Stimulated activated memory B cell treated with anti-CD40 and anti-IgM and Interleukin-4, amounts not matched to agents 10 μg/mL and 1 μg/mL and 100 μg/mL, for 72 hours (primary cell): ENCODE results near the gene OR10G7.
"Not testable (repeated sequence)": the region's sequence is repeated elsewhere in the genome, so short reads cannot be mapped to it uniquely, and the experiment has no call there.

ENCODE experiments used
- ATAC-seq: fragments of 150-1000 bp; cut with Tn5 transposase; 2 replicates; pipeline ENCODE4 v1.10.0; 2021
- H3K27ac Mint-ChIP-seq: one replicate; pipeline ENCODE4 v1.8.0; 2022; ENCODE audit warnings: mild to moderate bottlenecking, mixed read lengths
- H3K27me3 Mint-ChIP-seq: one replicate; pipeline ENCODE4 v1.8.0; 2022; ENCODE audit warnings: mixed read lengths
- H3K36me3 Mint-ChIP-seq: one replicate; pipeline ENCODE4 v1.8.0; 2022; ENCODE audit warnings: mixed read lengths
- H3K4me1 Mint-ChIP-seq: one replicate; pipeline ENCODE4 v1.8.0; 2022; ENCODE audit warnings: mixed read lengths
- H3K4me3 Mint-ChIP-seq: one replicate; pipeline ENCODE4 v1.8.0; 2022; ENCODE audit warnings: mild to moderate bottlenecking, moderate library complexity, mixed read lengths
- H3K9me3 Mint-ChIP-seq: one replicate; pipeline ENCODE4 v1.8.0; 2022; ENCODE audit warnings: mixed read lengths

Gene OR10G7

DNA sequence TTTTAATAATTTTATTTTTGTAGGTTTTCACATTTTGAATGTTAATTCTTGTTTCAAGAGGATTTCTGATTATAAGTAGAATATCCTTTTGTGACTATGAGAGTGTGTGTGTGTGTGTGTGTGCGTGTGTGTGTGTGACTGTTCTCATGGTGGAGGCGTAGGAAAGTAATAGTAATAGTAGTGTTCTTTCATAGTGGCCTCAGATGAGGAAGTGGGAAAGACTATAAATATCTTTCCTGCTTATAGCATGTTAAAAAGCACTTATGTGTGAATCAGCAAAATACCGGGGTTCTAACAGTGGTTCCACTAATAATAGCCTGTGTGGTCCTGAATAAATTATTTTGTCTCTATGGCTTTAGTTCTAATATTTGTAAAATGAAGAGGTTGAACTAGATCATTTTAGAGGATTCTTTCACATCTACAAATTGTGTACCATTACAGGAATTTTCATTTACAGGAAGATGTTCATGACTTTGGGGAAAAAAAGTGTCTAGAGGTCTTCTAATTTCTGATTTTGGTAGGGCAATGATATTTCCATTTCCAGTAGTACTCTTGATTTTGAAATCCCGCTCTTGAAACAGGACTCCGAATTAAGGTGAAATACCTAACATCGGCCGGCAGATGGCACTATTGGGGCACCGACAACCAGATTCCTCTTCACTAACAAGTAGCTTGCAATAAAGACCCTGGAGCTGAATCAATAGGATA, 29.9 kb upstream of the OR10G7 start:
- peaks cover 23% of the 10 kb centered on the region for H3K4me1 Mint-ChIP-seq
- H3K36me3 Mint-ChIP-seq = no peaks in the 10 kb centered on the region
- H3K27ac Mint-ChIP-seq = peak overlapping the region; percentile 86
- H3K9me3 Mint-ChIP-seq = no peaks in the 10 kb centered on the region
- H3K27me3 Mint-ChIP-seq = peaks cover 56% of the 10 kb centered on the region
- peak; percentile 83 for ATAC-seq
- H3K4me3 Mint-ChIP-seq = peak overlapping the region; percentile 61

- H3K4me3 Mint-ChIP-seq = peak overlapping the region; percentile 10
- no peaks in the 10 kb centered on the region for H3K9me3 Mint-ChIP-seq
- H3K27me3 Mint-ChIP-seq = peaks cover 48% of the 10 kb centered on the region
- no peaks in the 10 kb centered on the region for H3K36me3 Mint-ChIP-seq
- peaks cover 22% of the 10 kb centered on the region for H3K4me1 Mint-ChIP-seq
- peak; percentile 79 for ATAC-seq
- H3K27ac Mint-ChIP-seq = no peak overlapping the region
Observed at GRCh38 chr11:124069429-124070401, 28.6 kb upstream of the OR10G7 start.

GRCh38 chr11:124068601-124069110, 27.5 kb upstream of the OR10G7 start:
- Mint-ChIP-seq H3K9me3 (no peaks in the 10 kb centered on the region), H3K27me3 (peaks cover 48% of the 10 kb centered on the region), H3K27ac (no peak overlapping the region), H3K4me1 (peaks cover 22% of the 10 kb centered on the region), H3K4me3 (no peak overlapping the region), H3K36me3 (no peaks in the 10 kb centered on the region)
- ATAC-seq = no peak

GRCh38 chr11:124052966-124053365, 11.8 kb upstream of the OR10G7 start:
- Mint-ChIP-seq H3K27ac (no peak overlapping the region), H3K36me3 (no peaks in the 10 kb centered on the region), H3K4me3 (no peak overlapping the region), H3K27me3 (no peaks in the 10 kb centered on the region), H3K4me1 (no peaks in the 10 kb centered on the region), H3K9me3 (no peaks in the 10 kb centered on the region)
- no peak for ATAC-seq

- no peak for ATAC-seq
- Mint-ChIP-seq H3K27me3 (no peaks in the 10 kb centered on the region), H3K36me3 (no peaks in the 10 kb centered on the region), H3K4me1 (no peaks in the 10 kb centered on the region), H3K9me3 (no peaks in the 10 kb centered on the region), H3K4me3 (no peak overlapping the region), H3K27ac (no peak overlapping the region)
Observed at GRCh38 chr11:124050748-124051147, 9.6 kb upstream of the OR10G7 start.

DNA sequence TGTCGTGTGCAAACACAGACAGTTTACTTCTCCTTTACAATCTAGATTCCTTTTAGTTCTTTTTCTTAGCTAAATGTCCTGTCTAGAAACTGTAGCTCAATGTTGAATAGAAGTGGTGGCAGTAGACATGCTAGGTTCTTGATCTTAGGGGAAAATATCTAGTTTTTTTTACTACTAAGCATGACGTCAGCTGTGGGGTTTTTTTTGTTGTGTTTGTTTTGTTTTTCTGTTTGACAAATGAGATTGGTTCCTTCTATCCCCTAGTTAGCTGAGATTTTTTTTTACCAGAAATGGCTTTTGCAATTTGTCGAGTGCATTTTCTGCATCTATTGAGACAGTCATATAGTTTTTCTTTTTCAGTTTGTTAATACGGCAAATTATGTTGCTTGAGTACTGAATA, 2.3 kb upstream of the OR10G7 start:
- H3K4me3 Mint-ChIP-seq = no peak overlapping the region
- H3K27me3 Mint-ChIP-seq = peaks cover 4% of the 10 kb centered on the region
- no peak for ATAC-seq
- H3K27ac Mint-ChIP-seq = no peak overlapping the region
- H3K4me1 Mint-ChIP-seq = no peaks in the 10 kb centered on the region
- no peaks in the 10 kb centered on the region for H3K9me3 Mint-ChIP-seq
- no peaks in the 10 kb centered on the region for H3K36me3 Mint-ChIP-seq

- H3K27me3 Mint-ChIP-seq = peaks cover 9% of the 10 kb centered on the region
- no peaks in the 10 kb centered on the region for H3K9me3 Mint-ChIP-seq
- H3K27ac Mint-ChIP-seq = no peak overlapping the region
- ATAC-seq = no peak
- H3K4me1 Mint-ChIP-seq = no peaks in the 10 kb centered on the region
- no peak overlapping the region for H3K4me3 Mint-ChIP-seq
- no peaks in the 10 kb centered on the region for H3K36me3 Mint-ChIP-seq
Observed at GRCh38 chr11:124039557-124039956, 1.6 kb downstream of the OR10G7 start.

DNA sequence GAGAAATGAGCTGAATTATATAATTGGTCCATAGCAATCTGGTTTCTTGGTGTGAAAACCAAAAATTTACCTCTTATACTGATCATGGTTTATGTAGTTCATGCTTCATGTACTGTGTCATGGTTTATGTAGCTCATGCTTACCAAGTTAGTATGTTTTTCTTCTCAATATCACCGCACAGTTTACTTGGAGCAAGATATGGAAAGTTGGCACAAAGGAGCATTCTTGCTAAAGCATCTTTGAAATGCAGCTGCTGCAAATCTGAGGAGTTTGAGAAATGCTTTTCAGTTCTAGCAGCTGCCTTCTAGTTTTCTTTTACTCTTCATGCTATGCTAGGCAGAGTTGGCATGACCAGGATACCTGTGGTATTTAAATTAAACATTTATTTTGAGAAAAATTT, 4.5 kb downstream of the OR10G7 start:
- Mint-ChIP-seq H3K27ac (no peak overlapping the region), H3K4me3 (no peak overlapping the region), H3K36me3 (no peaks in the 10 kb centered on the region), H3K9me3 (no peaks in the 10 kb centered on the region), H3K4me1 (no peaks in the 10 kb centered on the region), H3K27me3 (peaks cover 9% of the 10 kb centered on the region)
- ATAC-seq = no peak

DNA sequence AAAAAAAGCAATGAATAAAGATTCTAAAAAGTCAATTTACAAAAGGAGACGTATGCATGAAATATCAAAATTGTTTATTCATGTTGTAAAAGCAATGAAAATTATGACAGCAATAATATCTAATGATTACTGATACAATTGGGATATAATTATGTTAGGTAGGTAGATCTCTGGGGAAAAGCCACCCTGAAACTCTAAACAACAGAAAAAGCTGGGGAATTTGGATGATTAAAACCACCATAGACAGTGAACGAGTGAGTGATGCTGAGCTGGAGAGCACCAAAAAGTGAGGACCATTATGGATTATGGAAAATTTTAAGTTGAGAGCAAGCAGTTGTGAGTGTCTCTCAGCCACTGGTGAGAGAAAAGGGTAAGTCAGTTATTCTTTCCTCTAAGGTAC, 14.6 kb downstream of the OR10G7 start, which contains the start of gene OR10G8:
Gene OR10G8 (plus strand): TSS at position 301 of the 400 bp plus-strand sequence. CDS start 2,825 bp downstream, outside the sequence.
- no peaks in the 10 kb centered on the region for H3K4me1 Mint-ChIP-seq
- H3K36me3 Mint-ChIP-seq = no peaks in the 10 kb centered on the region
- ATAC-seq = no peak
- no peak within 1 kb of the TSS for H3K4me3 Mint-ChIP-seq
- H3K27ac Mint-ChIP-seq = no peak within 1 kb of the TSS
- no peaks in the 10 kb centered on the region for H3K9me3 Mint-ChIP-seq
- H3K27me3 Mint-ChIP-seq = no peaks in the 10 kb centered on the region

- H3K4me1 Mint-ChIP-seq, ATAC-seq, H3K36me3 Mint-ChIP-seq, H3K9me3 Mint-ChIP-seq, H3K27ac Mint-ChIP-seq, H3K4me3 Mint-ChIP-seq, H3K27me3 Mint-ChIP-seq: not testable (repeated sequence)
Observed at GRCh38 chr11:124015837-124016236, 25.3 kb downstream of the OR10G7 start.

DNA sequence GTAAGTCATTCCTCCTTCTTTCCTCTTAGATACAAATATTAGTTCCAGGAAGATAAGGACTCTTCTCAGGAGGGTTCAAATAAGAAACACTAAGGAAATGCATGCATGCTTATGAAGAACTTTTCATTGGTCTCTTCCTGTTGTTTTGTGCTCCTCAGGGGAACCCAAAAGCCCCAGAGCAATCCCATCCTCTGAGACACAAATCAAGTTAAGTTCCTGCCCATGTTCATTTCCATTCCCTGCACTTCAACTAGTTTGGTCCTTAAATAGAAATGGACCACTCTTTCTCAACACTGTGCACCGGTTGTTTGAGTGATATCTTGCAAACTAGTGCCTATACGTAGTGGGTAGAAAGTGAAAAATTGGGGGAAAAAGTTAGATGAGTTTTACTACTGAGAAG, 28.4 kb downstream of the OR10G7 start, which contains the start of gene OR10G4:
Gene OR10G4 (plus strand): TSS at position 301 of the 400 bp plus-strand sequence. CDS start 2,578 bp downstream, outside the sequence.
- Mint-ChIP-seq H3K36me3 (no peaks in the 10 kb centered on the region), H3K27me3 (no peaks in the 10 kb centered on the region), H3K27ac (no peak within 1 kb of the TSS), H3K4me3 (no peak within 1 kb of the TSS), H3K9me3 (no peaks in the 10 kb centered on the region), H3K4me1 (no peaks in the 10 kb centered on the region)
- no peak for ATAC-seq

DNA sequence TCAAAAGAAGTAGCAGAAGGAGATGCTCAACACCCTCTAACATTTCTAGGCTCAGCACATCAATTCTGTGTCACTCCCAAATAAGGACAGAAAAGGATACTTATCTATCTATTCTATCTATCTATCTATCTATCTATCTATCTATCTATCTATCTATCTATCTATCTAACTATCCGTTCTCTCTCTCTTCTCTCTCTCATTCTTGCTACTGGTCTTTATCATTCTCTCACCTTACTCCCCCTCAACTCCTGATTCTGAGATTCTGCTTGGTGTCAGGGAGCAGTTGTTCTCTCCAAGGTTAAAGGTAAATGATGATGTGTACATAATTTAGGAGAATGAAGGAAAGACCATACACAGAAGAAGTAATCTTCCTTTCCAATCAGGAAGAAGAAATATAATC, 46.0 kb downstream of the OR10G7 start, which contains the start of gene OR10G6:
Gene OR10G6 (minus strand): TSS at position 43 of the 400 bp plus-strand sequence. CDS start 0 bp downstream, at position 43.
- no peaks in the 10 kb centered on the region for H3K9me3 Mint-ChIP-seq
- no peaks in the 10 kb centered on the region for H3K27me3 Mint-ChIP-seq
- no peak within 1 kb of the TSS for H3K27ac Mint-ChIP-seq
- ATAC-seq = no peak
- H3K4me3 Mint-ChIP-seq = no peak within 1 kb of the TSS
- H3K4me1 Mint-ChIP-seq = no peaks in the 10 kb centered on the region
- no peaks in the 10 kb centered on the region for H3K36me3 Mint-ChIP-seq
